A549 (cell line): ENCODE results near the gene SLC15A3. TPM values are rescaled to one million over a fixed set of nuclear protein-coding genes. Genes with fewer than 3 reads are reported as not detected.
A peak's percentile ranks its signal among the peaks of the same experiment; 100 is the strongest.

Source experiments
- ATAC-seq, 2 experiments: fragments of 200-7000 bp in 1 of 2; fragments of >200 bp in 1 of 2; cut with Nextera tagmentation in 1 of 2; cut with Tn5 transposase in 1 of 2; 3 replicates each; pipeline versions ENCODE4 v1.8.0 to v1.9.1; 2018 to 2020; ENCODE audit warnings: mild to moderate bottlenecking in 1 of 2, moderate library complexity in 1 of 2
- CTCF ChIA-PET: fragments of 300-600 bp; sonication (Branson Sonifier 250); formaldehyde crosslinking; extraction: SDS; loops from one replicate; lab custom pipeline; 2021; ENCODE audit warnings: antibody characterized with exemption, inconsistent platforms; lab: Yijun Ruan, JAX
- POLR2A ChIA-PET: fragments of 350-600 bp; formaldehyde crosslinking; extraction: SDS; loops from one replicate; lab custom pipeline; 2021; ENCODE audit warnings: antibody characterized with exemption, inconsistent platforms; lab: Yijun Ruan, JAX
- DNase-seq, 2 experiments: peaks; one replicate each; pipeline versions ENCODE4 v3.0.0 to v3.0.0-alpha.2; 2011 to 2016; ENCODE audit warnings: low read depth in 1 of 2, low spot score in 1 of 2
- FAIRE-seq: peaks from 2 replicates; lab custom pipeline; 2011; peaks lifted over from hg19 to GRCh38; lab: Jason Lieb, UNC
- H3K27ac ChIP-seq, 2 experiments: fragments of >200 bp; sonication (Bioruptor Twin); formaldehyde crosslinking; 3 replicates each; pipeline ENCODE4 v1.5.1; 2016 to 2017
- H3K4me1 ChIP-seq: fragments of >200 bp; sonication (Bioruptor Twin); formaldehyde crosslinking; 3 replicates; pipeline ENCODE4 v1.6.1; 2016
- H3K4me2 ChIP-seq: fragments of >200 bp; sonication (Bioruptor Twin); formaldehyde crosslinking; 3 replicates; pipeline ENCODE4 v1.6.1; 2016
- H3K4me3 ChIP-seq: fragments of >200 bp; sonication (Bioruptor Twin); formaldehyde crosslinking; 3 replicates; pipeline ENCODE4 v1.5.1; 2016
- H3K9me3 ChIP-seq: fragments of >200 bp; sonication (Bioruptor Twin); formaldehyde crosslinking; 3 replicates; pipeline ENCODE4 v1.6.1; 2016
- BHLHE40 ChIP-seq: IDR thresholded peaks from 2 replicates; pipeline ENCODE4 v1.6.1; 2012; ENCODE audit warnings: low read depth, low read length, inconsistent platforms
- CBX2 ChIP-seq: fragments of 200-600 bp; sonication (generic); IDR thresholded peaks from 2 replicates; pipeline ENCODE4 v1.6.1; 2016; ENCODE audit warnings: low read depth, mild to moderate bottlenecking, borderline replicate concordance
- CEBPB ChIP-seq, 2 experiments: fragments of >200 bp in 1 of 2; sonication (Bioruptor Twin) in 1 of 2; formaldehyde crosslinking in 1 of 2; IDR thresholded peaks; 2 replicates each; pipeline ENCODE4 v1.6.1; 2012 to 2016
- CHD4 ChIP-seq: fragments of 200-600 bp; sonication (generic); IDR thresholded peaks from 2 replicates; pipeline ENCODE4 v1.6.1; 2016; ENCODE audit warnings: antibody characterized with exemption, mild to moderate bottlenecking, borderline replicate concordance
- EHF ChIP-seq: fragments of 250-450 bp; sonication (Bioruptor Pico); IDR thresholded peaks from 2 replicates; pipeline ENCODE4 v1.5.0; 2020; ENCODE audit warnings: mild to moderate bottlenecking
- EHMT2 ChIP-seq: fragments of 200-600 bp; sonication (generic); IDR thresholded peaks from 2 replicates; pipeline ENCODE4 v1.6.1; 2016; ENCODE audit warnings: antibody characterized with exemption, low read depth, mild to moderate bottlenecking, moderate library complexity
- EP300 ChIP-seq, 2 experiments: fragments of >200 bp; sonication (Bioruptor Twin); formaldehyde crosslinking; IDR thresholded peaks; 2 replicates in 1 of 2; 3 replicates in 1 of 2; pipeline ENCODE4 v1.6.1; 2016 to 2017
- HDAC2 ChIP-seq: fragments of 200-600 bp; sonication (generic); IDR thresholded peaks from 2 replicates; pipeline ENCODE4 v1.6.1; 2016
- JUN ChIP-seq, 2 experiments: fragments of >200 bp; sonication (Bioruptor Twin); formaldehyde crosslinking; IDR thresholded peaks; 2 replicates in 1 of 2; 3 replicates in 1 of 2; pipeline ENCODE4 v1.6.1; 2016 to 2017
- KDM1A ChIP-seq: fragments of 200-600 bp; sonication (generic); IDR thresholded peaks from 2 replicates; pipeline ENCODE4 v1.6.1; 2016; ENCODE audit warnings: low read depth, mild to moderate bottlenecking
- MAZ ChIP-seq: fragments of 150-350 bp; IDR thresholded peaks from 2 replicates; pipeline ENCODE4 v1.6.1; 2014; ENCODE audit warnings: antibody characterized with exemption, low read depth, low read length, borderline replicate concordance
- NFE2L2 ChIP-seq: fragments of 150-350 bp; conservative IDR thresholded peaks from 2 replicates; pipeline ENCODE4 v1.6.1; 2014; ENCODE audit warnings: low read length
- PHF8 ChIP-seq: fragments of 200-600 bp; sonication (generic); IDR thresholded peaks from 2 replicates; pipeline ENCODE4 v1.6.1; 2016; ENCODE audit warnings: low read depth, mild to moderate bottlenecking, antibody characterized with exemption, moderate library complexity, borderline replicate concordance
- RAD21 ChIP-seq, 2 experiments: fragments of >200 bp in 1 of 2; sonication (Bioruptor Twin) in 1 of 2; formaldehyde crosslinking in 1 of 2; IDR thresholded peaks in 1 of 2; conservative IDR thresholded peaks in 1 of 2; 2 replicates in 1 of 2; 3 replicates in 1 of 2; pipeline ENCODE4 v1.6.1; 2012 to 2018; ENCODE audit warnings: inconsistent platforms in 1 of 2
- RARB ChIP-seq: fragments of 250-450 bp; sonication (Bioruptor Pico); IDR thresholded peaks from 2 replicates; pipeline ENCODE4 v1.8.0; 2021; ENCODE audit warnings: mild to moderate bottlenecking, moderate library complexity
- RCOR1 ChIP-seq: fragments of 150-350 bp; IDR thresholded peaks from 2 replicates; pipeline ENCODE4 v1.6.1; 2014; ENCODE audit warnings: antibody characterized with exemption, low read length, low read depth
- RNF2 ChIP-seq: fragments of 200-600 bp; sonication (generic); IDR thresholded peaks from 2 replicates; pipeline ENCODE4 v1.6.1; 2016; ENCODE audit warnings: low read depth, mild to moderate bottlenecking, antibody characterized with exemption, moderate library complexity, borderline replicate concordance
- SREBF2 ChIP-seq: fragments of 450-650 bp; IDR thresholded peaks from 2 replicates; pipeline ENCODE4 v1.6.1; 2014; ENCODE audit warnings: mild to moderate bottlenecking, moderate library complexity
- ZSCAN20 ChIP-seq: fragments of 250-450 bp; sonication (Bioruptor Pico); IDR thresholded peaks from 2 replicates; pipeline ENCODE4 v1.8.0; 2022; ENCODE audit warnings: mild to moderate bottlenecking, moderate library complexity
- WGBS: methylation state at CpG from one replicate; pipeline ENCODE4 v1.1.6; 2017; ENCODE audit errors: missing lambda C conversion rate; 5-methylcytosine and 5-hydroxymethylcytosine counted together
- polyA plus RNA-seq, 4 experiments: library from polyadenylated mRNA; depleted of rRNA in 3 of 4; stranded (reverse); fragments of >200 nt; fragmentation: RNase III in 1 of 4; extraction: RNeasy Plus Mini Kit Qiagen cat#74134 plus additional on column Dnase treatment in 1 of 4; gene quantifications; 2 replicates in 3 of 4; 3 replicates in 1 of 4; pipeline ENCODE4 v1.2.3, GENCODE V29; 2011 to 2017
- TF ChIP-seq, protein P1 (sequence below): IDR thresholded peaks from 2 replicates; pipeline ENCODE4 v1.6.1; 2012; ENCODE audit warnings: low read depth, borderline replicate concordance
- TF ChIP-seq, protein P2 (sequence below): fragments of 150-350 bp; IDR thresholded peaks from 2 replicates; pipeline ENCODE4 v1.6.1; 2014; ENCODE audit warnings: low read depth, mild to moderate bottlenecking, low read length
- TF ChIP-seq, protein P3 (sequence below): fragments of 250-450 bp; sonication (Bioruptor Pico); IDR thresholded peaks from 2 replicates; pipeline ENCODE4 v1.5.0; 2021; ENCODE audit warnings: mild to moderate bottlenecking, moderate library complexity, borderline replicate concordance
- TF ChIP-seq, protein P4 (sequence below): fragments of 200-600 bp; sonication (generic); IDR thresholded peaks from 2 replicates; pipeline ENCODE4 v1.6.1; 2016; ENCODE audit warnings: antibody characterized with exemption, mild to moderate bottlenecking, moderate library complexity
- TF ChIP-seq, protein P5 (sequence below): IDR thresholded peaks from 2 replicates; pipeline ENCODE4 v1.6.1; 2012
- TF ChIP-seq, protein P6 (sequence below): IDR thresholded peaks from 2 replicates; pipeline ENCODE4 v1.6.1; 2012

SLC15A3 gene
- polyA plus RNA-seq, 2 of the 4 experiments (the other 2 are of a cell fraction) = not detected

DNA sequence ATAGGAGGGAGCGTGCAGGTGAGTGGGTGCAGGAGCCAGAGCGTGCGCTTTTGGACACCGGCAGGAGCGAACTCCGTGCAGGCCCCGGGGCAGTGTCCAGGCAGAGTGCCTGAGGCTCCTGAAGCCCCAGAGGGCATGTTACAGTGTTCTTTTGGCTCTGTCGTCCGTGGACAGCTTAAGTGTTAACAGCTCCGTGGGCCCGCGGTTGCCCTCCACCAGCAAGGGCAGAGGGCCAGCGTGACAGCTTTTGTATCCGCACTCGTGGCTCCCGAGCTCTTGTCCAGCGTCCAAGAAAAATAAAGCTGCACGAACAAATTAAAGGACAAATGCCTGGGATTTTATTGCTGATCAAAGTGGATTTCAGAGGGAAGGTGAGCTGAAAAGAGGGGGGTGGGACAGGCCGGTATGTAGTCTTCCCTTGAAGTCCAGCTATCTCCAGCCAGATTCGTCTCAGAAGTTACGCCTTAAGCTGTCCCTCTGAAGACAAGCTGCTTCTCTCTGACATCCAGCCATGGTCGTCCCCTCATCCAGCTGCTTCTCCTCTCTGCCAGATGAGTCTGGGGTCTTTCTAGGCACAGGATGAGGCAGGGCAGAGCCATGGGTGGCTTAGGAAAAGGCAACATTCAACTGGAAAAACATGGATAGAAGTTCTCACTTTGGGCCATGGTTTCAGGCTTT is 39.0 kb downstream of the SLC15A3 start:
- ATAC-seq (no peak), FAIRE-seq (no peak), DNase-seq (no peak)
- H3K27ac ChIP-seq = peak overlapping the region; percentile 91 to 94
- CTCF ChIA-PET = interaction anchor here (0.9 to 3.7 kb wide), 12 partner anchors 9 to 227 kb away, joined by 3 to 25 read pairs (median 5); partner anchors contain the start of gene TMEM132A
- POLR2A ChIA-PET = interaction anchor here (1.0 to 1.2 kb wide), 2 partner anchors 11 to 246 kb away, joined by 4 to 6 read pairs; partner anchors contain the start of gene TMEM132A
- TF ChIP-seq RAD21 (conservative IDR thresholded peaks at IDR 0.05 in 1 of 2, IDR thresholded peaks at IDR 0.05 in 1 of 2) (no peak), CEBPB (IDR thresholded peaks at IDR 0.05) (no peak), EP300 (IDR thresholded peaks at IDR 0.05) (no peak), JUN (IDR thresholded peaks at IDR 0.05) (no peak), MAZ (no peak), EHMT2 (no peak), EHF (CRISPR knock-in tag) (no peak), ZSCAN20 (CRISPR knock-in tag) (no peak), NFE2L2 (no peak), KDM1A (no peak), RARB (CRISPR knock-in tag) (no peak), RNF2 (no peak), CHD4 (no peak)
- TF ChIP-seq, protein P1, sequence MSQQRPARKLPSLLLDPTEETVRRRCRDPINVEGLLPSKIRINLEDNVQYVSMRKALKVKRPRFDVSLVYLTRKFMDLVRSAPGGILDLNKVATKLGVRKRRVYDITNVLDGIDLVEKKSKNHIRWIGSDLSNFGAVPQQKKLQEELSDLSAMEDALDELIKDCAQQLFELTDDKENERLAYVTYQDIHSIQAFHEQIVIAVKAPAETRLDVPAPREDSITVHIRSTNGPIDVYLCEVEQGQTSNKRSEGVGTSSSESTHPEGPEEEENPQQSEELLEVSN = no peak
- TF ChIP-seq, protein P2, sequence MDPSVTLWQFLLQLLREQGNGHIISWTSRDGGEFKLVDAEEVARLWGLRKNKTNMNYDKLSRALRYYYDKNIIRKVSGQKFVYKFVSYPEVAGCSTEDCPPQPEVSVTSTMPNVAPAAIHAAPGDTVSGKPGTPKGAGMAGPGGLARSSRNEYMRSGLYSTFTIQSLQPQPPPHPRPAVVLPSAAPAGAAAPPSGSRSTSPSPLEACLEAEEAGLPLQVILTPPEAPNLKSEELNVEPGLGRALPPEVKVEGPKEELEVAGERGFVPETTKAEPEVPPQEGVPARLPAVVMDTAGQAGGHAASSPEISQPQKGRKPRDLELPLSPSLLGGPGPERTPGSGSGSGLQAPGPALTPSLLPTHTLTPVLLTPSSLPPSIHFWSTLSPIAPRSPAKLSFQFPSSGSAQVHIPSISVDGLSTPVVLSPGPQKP = no peak
- TF ChIP-seq, protein P3, sequence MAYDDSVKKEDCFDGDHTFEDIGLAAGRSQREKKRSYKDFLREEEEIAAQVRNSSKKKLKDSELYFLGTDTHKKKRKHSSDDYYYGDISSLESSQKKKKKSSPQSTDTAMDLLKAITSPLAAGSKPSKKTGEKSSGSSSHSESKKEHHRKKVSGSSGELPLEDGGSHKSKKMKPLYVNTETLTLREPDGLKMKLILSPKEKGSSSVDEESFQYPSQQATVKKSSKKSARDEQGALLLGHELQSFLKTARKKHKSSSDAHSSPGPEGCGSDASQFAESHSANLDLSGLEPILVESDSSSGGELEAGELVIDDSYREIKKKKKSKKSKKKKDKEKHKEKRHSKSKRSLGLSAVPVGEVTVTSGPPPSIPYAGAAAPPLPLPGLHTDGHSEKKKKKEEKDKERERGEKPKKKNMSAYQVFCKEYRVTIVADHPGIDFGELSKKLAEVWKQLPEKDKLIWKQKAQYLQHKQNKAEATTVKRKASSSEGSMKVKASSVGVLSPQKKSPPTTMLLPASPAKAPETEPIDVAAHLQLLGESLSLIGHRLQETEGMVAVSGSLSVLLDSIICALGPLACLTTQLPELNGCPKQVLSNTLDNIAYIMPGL (CRISPR knock-in tag) = no peak
- TF ChIP-seq, protein P4, sequence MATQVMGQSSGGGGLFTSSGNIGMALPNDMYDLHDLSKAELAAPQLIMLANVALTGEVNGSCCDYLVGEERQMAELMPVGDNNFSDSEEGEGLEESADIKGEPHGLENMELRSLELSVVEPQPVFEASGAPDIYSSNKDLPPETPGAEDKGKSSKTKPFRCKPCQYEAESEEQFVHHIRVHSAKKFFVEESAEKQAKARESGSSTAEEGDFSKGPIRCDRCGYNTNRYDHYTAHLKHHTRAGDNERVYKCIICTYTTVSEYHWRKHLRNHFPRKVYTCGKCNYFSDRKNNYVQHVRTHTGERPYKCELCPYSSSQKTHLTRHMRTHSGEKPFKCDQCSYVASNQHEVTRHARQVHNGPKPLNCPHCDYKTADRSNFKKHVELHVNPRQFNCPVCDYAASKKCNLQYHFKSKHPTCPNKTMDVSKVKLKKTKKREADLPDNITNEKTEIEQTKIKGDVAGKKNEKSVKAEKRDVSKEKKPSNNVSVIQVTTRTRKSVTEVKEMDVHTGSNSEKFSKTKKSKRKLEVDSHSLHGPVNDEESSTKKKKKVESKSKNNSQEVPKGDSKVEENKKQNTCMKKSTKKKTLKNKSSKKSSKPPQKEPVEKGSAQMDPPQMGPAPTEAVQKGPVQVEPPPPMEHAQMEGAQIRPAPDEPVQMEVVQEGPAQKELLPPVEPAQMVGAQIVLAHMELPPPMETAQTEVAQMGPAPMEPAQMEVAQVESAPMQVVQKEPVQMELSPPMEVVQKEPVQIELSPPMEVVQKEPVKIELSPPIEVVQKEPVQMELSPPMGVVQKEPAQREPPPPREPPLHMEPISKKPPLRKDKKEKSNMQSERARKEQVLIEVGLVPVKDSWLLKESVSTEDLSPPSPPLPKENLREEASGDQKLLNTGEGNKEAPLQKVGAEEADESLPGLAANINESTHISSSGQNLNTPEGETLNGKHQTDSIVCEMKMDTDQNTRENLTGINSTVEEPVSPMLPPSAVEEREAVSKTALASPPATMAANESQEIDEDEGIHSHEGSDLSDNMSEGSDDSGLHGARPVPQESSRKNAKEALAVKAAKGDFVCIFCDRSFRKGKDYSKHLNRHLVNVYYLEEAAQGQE = no peak
- peak overlapping the region; percentile 76; the same call in 2 of the 3 replicates for H3K4me3 ChIP-seq
- WGBS = 84% methylated on average over 22 of the region's 22 CpGs
- H3K4me2 ChIP-seq = peak overlapping the region; percentile 98
- peaks cover 11% of the 10 kb centered on the region for H3K4me1 ChIP-seq
- H3K9me3 ChIP-seq = no peaks in the 10 kb centered on the region

DNA sequence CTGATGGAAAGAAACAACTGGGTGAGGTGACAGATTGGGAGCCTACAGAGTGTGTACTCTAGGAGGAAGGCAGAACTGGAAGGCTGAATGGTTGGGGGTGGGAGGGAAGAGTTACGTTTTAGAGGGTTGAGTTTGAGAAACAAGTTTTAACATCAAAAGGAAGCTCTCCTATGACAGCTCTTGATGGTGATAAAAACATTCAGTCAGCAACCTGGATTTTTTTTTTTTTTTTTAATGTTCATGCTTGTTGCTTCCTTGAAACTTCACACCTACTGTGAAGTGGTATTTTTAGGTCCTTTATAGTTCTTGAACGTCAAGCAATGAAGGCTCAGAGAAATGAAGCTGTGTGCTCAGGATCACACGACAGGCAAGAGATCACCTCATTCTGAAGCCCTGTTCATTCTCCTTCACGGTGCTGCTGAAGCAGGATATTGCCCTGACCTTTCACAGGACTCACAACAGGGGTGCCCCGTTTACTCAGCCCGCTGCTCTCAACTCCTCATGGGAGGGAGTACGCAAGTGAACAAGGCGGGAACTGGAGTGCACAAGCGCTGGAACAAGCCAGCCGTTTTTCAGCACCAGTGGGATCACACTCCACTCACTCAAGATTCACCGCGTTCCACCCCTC is 39.6 kb downstream of the SLC15A3 start:
- no peak for DNase-seq
- H3K27ac ChIP-seq = no peak overlapping the region
- H3K4me3 ChIP-seq = no peak overlapping the region
- 67% methylated on average over 12 of the region's 12 CpGs for WGBS
- H3K9me3 ChIP-seq = no peaks in the 10 kb centered on the region
- FAIRE-seq = no peak
- CTCF ChIA-PET = interaction anchor here (1.0 to 3.7 kb wide), 8 partner anchors 8 to 228 kb away, joined by 4 to 25 read pairs (median 8); partner anchors contain the start of gene TMEM132A
- H3K4me1 ChIP-seq = peaks cover 11% of the 10 kb centered on the region
- POLR2A ChIA-PET = no interaction called here
- no peak overlapping the region for H3K4me2 ChIP-seq
- ATAC-seq = no peak
- TF ChIP-seq CEBPB (IDR thresholded peaks at IDR 0.05) (no peak), RCOR1 (no peak), HDAC2 (no peak), CBX2 (no peak), BHLHE40 (no peak), KDM1A (no peak), CHD4 (no peak), SREBF2 (no peak), PHF8 (no peak), NFE2L2 (no peak)
- TF ChIP-seq, protein P5, sequence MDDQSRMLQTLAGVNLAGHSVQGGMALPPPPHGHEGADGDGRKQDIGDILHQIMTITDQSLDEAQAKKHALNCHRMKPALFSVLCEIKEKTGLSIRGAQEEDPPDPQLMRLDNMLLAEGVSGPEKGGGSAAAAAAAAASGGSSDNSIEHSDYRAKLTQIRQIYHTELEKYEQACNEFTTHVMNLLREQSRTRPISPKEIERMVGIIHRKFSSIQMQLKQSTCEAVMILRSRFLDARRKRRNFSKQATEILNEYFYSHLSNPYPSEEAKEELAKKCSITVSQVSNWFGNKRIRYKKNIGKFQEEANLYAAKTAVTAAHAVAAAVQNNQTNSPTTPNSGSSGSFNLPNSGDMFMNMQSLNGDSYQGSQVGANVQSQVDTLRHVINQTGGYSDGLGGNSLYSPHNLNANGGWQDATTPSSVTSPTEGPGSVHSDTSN = no peak
- TF ChIP-seq, protein P1 = no peak
- TF ChIP-seq, protein P6, sequence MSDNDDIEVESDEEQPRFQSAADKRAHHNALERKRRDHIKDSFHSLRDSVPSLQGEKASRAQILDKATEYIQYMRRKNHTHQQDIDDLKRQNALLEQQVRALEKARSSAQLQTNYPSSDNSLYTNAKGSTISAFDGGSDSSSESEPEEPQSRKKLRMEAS = no peak
